ENCODE data around the gene NRSN2. TPM values are rescaled to one million over a fixed set of nuclear protein-coding genes. Genes with fewer than 3 reads are reported as not detected.
"Not testable (repeated sequence)": the region's sequence is repeated elsewhere in the genome, so short reads cannot be mapped to it uniquely, and the experiment has no call there.

The NRSN2 gene
- total RNA-seq, 1 donor from 2014 or later = 7.0 TPM

- intact Hi-C loops (cut with micrococcal nuclease) = no loop called here
- H3K9me3 Mint-ChIP-seq = no peaks in the 10 kb centered on the region
- H3K4me3 Mint-ChIP-seq = peak overlapping the region; percentile 38
- peaks cover 2% of the 10 kb centered on the region for H3K36me3 Mint-ChIP-seq (ENCODE audit: low read depth)
- H3K27me3 Mint-ChIP-seq = peaks cover 2% of the 10 kb centered on the region
- H3K27ac Mint-ChIP-seq = peak overlapping the region; percentile 30
- no peak for DNase-seq
- H3K4me1 Mint-ChIP-seq = peaks cover 19% of the 10 kb centered on the region
Measured at GRCh38 chr20:328975-329695, 17.8 kb upstream of the NRSN2 start.

- Mint-ChIP-seq H3K9me3 (no peaks in the 10 kb centered on the region), H3K4me1 (peaks cover 15% of the 10 kb centered on the region), H3K4me3 (no peak overlapping the region), H3K27me3 (peaks cover 2% of the 10 kb centered on the region), H3K27ac (peak overlapping the region; percentile 12), H3K36me3 (ENCODE audit: low read depth) (peaks cover 2% of the 10 kb centered on the region)
- intact Hi-C loops (cut with micrococcal nuclease) = loop anchor here (1.0 to 2.0 kb wide), 3 partner anchors 33 to 121 kb away; partner anchors contain the start of gene ZCCHC3
- DNase-seq = no peak
Measured at GRCh38 chr20:329851-330232, 17.1 kb upstream of the NRSN2 start.

- H3K4me3 Mint-ChIP-seq = no peak overlapping the region
- peaks cover 15% of the 10 kb centered on the region for H3K4me1 Mint-ChIP-seq
- intact Hi-C loops (cut with micrococcal nuclease) = loop anchor here (1.0 to 2.0 kb wide), 3 partner anchors 33 to 121 kb away; partner anchors contain the start of gene ZCCHC3
- H3K27ac Mint-ChIP-seq = peak overlapping the region; percentile 12
- H3K27me3 Mint-ChIP-seq = peaks cover 2% of the 10 kb centered on the region
- peaks cover 2% of the 10 kb centered on the region for H3K36me3 Mint-ChIP-seq (ENCODE audit: low read depth)
- DNase-seq = peak; percentile 88
- no peaks in the 10 kb centered on the region for H3K9me3 Mint-ChIP-seq
Measured at GRCh38 chr20:330233-331149, 16.4 kb upstream of the NRSN2 start.

- H3K4me3 Mint-ChIP-seq = no peak overlapping the region
- intact Hi-C loops (cut with micrococcal nuclease) = no loop called here
- H3K27ac Mint-ChIP-seq = no peak overlapping the region
- no peaks in the 10 kb centered on the region for H3K9me3 Mint-ChIP-seq
- no peaks in the 10 kb centered on the region for H3K36me3 Mint-ChIP-seq (ENCODE audit: low read depth)
- DNase-seq = no peak
- peaks cover 4% of the 10 kb centered on the region for H3K27me3 Mint-ChIP-seq
- peaks cover 6% of the 10 kb centered on the region for H3K4me1 Mint-ChIP-seq
Measured at GRCh38 chr20:334578-334977, 12.3 kb upstream of the NRSN2 start.

- H3K27ac Mint-ChIP-seq; H3K9me3 Mint-ChIP-seq; H3K4me3 Mint-ChIP-seq; H3K4me1 Mint-ChIP-seq; DNase-seq; intact Hi-C loops (cut with micrococcal nuclease); H3K36me3 Mint-ChIP-seq (ENCODE audit: low read depth); H3K27me3 Mint-ChIP-seq: not testable (repeated sequence)
Measured at GRCh38 chr20:336040-336439, 10.9 kb upstream of the NRSN2 start.

GRCh38 chr20:341682-342081 lies 5.2 kb upstream of the NRSN2 start:
- peaks cover 4% of the 10 kb centered on the region for H3K36me3 Mint-ChIP-seq (ENCODE audit: low read depth)
- no peak for DNase-seq
- H3K4me1 Mint-ChIP-seq = peaks cover 6% of the 10 kb centered on the region
- intact Hi-C loops (cut with micrococcal nuclease) = no loop called here
- H3K27ac Mint-ChIP-seq = no peak overlapping the region
- no peak overlapping the region for H3K4me3 Mint-ChIP-seq
- H3K9me3 Mint-ChIP-seq = peaks cover 7% of the 10 kb centered on the region
- peaks cover 19% of the 10 kb centered on the region for H3K27me3 Mint-ChIP-seq

- Mint-ChIP-seq H3K27me3 (peaks cover 21% of the 10 kb centered on the region), H3K9me3 (peaks cover 7% of the 10 kb centered on the region), H3K4me1 (peaks cover 6% of the 10 kb centered on the region), H3K36me3 (ENCODE audit: low read depth) (peaks cover 4% of the 10 kb centered on the region), H3K4me3 (no peak overlapping the region), H3K27ac (no peak overlapping the region)
- no peak for DNase-seq
- intact Hi-C loops (cut with micrococcal nuclease) = no loop called here
Measured at GRCh38 chr20:343107-343506, 3.8 kb upstream of the NRSN2 start.

- peaks cover 7% of the 10 kb centered on the region for H3K9me3 Mint-ChIP-seq
- intact Hi-C loops (cut with micrococcal nuclease) = no loop called here
- peak overlapping the region; percentile 9 for H3K27ac Mint-ChIP-seq
- H3K27me3 Mint-ChIP-seq = peaks cover 16% of the 10 kb centered on the region
- H3K4me3 Mint-ChIP-seq = peak overlapping the region; percentile 77
- H3K36me3 Mint-ChIP-seq (ENCODE audit: low read depth) = peaks cover 4% of the 10 kb centered on the region
- DNase-seq = no peak
- H3K4me1 Mint-ChIP-seq = peaks cover 15% of the 10 kb centered on the region
Measured at GRCh38 chr20:346033-346639, 775 bp upstream of the NRSN2 start.

GRCh38 chr20:347317-347639 lies 367 bp downstream of the NRSN2 start:
- Mint-ChIP-seq H3K4me3 (peak overlapping the region; percentile 90), H3K36me3 (ENCODE audit: low read depth) (no peaks in the 10 kb centered on the region), H3K27me3 (peaks cover 16% of the 10 kb centered on the region), H3K27ac (no peak overlapping the region), H3K9me3 (peaks cover under 1% of the 10 kb centered on the region), H3K4me1 (peaks cover 18% of the 10 kb centered on the region)
- no peak for DNase-seq
- intact Hi-C loops (cut with micrococcal nuclease) = no loop called here

- Mint-ChIP-seq H3K4me1 (peaks cover 18% of the 10 kb centered on the region), H3K4me3 (peak overlapping the region; percentile 90), H3K27ac (peak overlapping the region; percentile 74), H3K27me3 (peaks cover 16% of the 10 kb centered on the region), H3K9me3 (no peaks in the 10 kb centered on the region), H3K36me3 (ENCODE audit: low read depth) (no peaks in the 10 kb centered on the region)
- DNase-seq = peak; percentile 89
- intact Hi-C loops (cut with micrococcal nuclease) = loop anchor here (2.0 kb wide), 1 partner anchor 23 kb away; the partner anchor contains the start of gene SOX12
Measured at GRCh38 chr20:347640-348484, 951 bp downstream of the NRSN2 start.

GRCh38 chr20:348972-349841 lies 2.3 kb downstream of the NRSN2 start:
- Mint-ChIP-seq H3K9me3 (no peaks in the 10 kb centered on the region), H3K4me3 (no peak overlapping the region), H3K36me3 (ENCODE audit: low read depth) (no peaks in the 10 kb centered on the region), H3K27ac (no peak overlapping the region), H3K4me1 (peaks cover 18% of the 10 kb centered on the region), H3K27me3 (peaks cover 13% of the 10 kb centered on the region)
- no peak for DNase-seq
- intact Hi-C loops (cut with micrococcal nuclease) = loop anchor here (2.0 kb wide), 1 partner anchor 24 kb away; the partner anchor contains the start of gene SOX12

- intact Hi-C loops (cut with micrococcal nuclease) = loop anchor here (5.0 kb wide), 1 partner anchor 49 kb away; no protein-coding TSS in a partner anchor
- peaks cover 11% of the 10 kb centered on the region for H3K4me1 Mint-ChIP-seq
- H3K27ac Mint-ChIP-seq = no peak overlapping the region
- H3K27me3 Mint-ChIP-seq = peaks cover 3% of the 10 kb centered on the region
- no peak overlapping the region for H3K4me3 Mint-ChIP-seq
- no peaks in the 10 kb centered on the region for H3K9me3 Mint-ChIP-seq
- H3K36me3 Mint-ChIP-seq (ENCODE audit: low read depth) = no peaks in the 10 kb centered on the region
- DNase-seq = no peak
Measured at GRCh38 chr20:353166-353565, 6.3 kb downstream of the NRSN2 start.
